K562 (cell line): ENCODE data around the gene GABRA6. TPM values are rescaled to one million over a fixed set of nuclear protein-coding genes. Genes with fewer than 3 reads are reported as not detected.

Source experiments
- ATAC-seq: fragments of 200-7000 bp; cut with Tn5 transposase; 3 replicates; pipeline ENCODE4 v1.9.1; 2020; ENCODE audit warnings: moderate library complexity
- BruUV-seq: library from RNA; stranded (reverse); fragments of 400-500 nt; replicated peaks from 2 replicates; lab custom pipeline; 2021; lab: Mats Ljungman, UMichigan
- CTCF ChIA-PET: fragments of 300-600 bp; formaldehyde crosslinking; extraction: SDS; loops from one replicate; lab custom pipeline; 2021; ENCODE audit warnings: low intra/inter-chr PET ratio; lab: Yijun Ruan, JAX
- POLR2A ChIA-PET: fragments of 300-600, 350-650 bp; sonication (Branson Sonifier 250); formaldehyde crosslinking; extraction: SDS; loops from one replicate; lab custom pipeline; 2021; ENCODE audit warnings: antibody characterized with exemption, inconsistent platforms; lab: Yijun Ruan, JAX
- DNase-seq, 4 experiments: peaks; one replicate each; pipeline versions ENCODE4 v3.0.0 to v3.0.0-alpha.2; 2011 to 2018; ENCODE audit warnings: low spot score in 3 of 4, mixed read lengths in 3 of 4; ENCODE audit errors: extremely low read depth in 1 of 4
- FAIRE-seq: peaks from 2 replicates; lab custom pipeline; 2011; peaks lifted over from hg19 to GRCh38; lab: Jason Lieb, UNC
- H2AFZ ChIP-seq: 2 replicates; pipeline ENCODE4 v1.6.0; 2011; ENCODE audit warnings: low read depth, low read length, control low read depth, inconsistent platforms
- H3K27ac ChIP-seq: fragments of 200-600 bp; 3 replicates; pipeline ENCODE4 v1.8.0; 2011; ENCODE audit warnings: low read depth, mild to moderate bottlenecking, control low read depth, inconsistent platforms, low read length, moderate library complexity, mixed read lengths; ENCODE audit errors: extremely low read depth
- H3K27me3 ChIP-seq, 2 experiments: fragments of 300-600 bp in 1 of 2; 2 replicates in 1 of 2; 3 replicates in 1 of 2; pipeline versions ENCODE4 v1.6.0 to v1.8.0; 2011; ENCODE audit warnings: inconsistent platforms in 2 of 2, low read length in 2 of 2, mild to moderate bottlenecking in 1 of 2, mixed read lengths in 1 of 2, moderate library complexity in 1 of 2; ENCODE audit not compliant: control insufficient read depth in 2 of 2, insufficient read depth in 2 of 2
- H3K36me3 ChIP-seq: fragments of 300-600 bp; 3 replicates; pipeline ENCODE4 v1.8.0; 2011; ENCODE audit warnings: mild to moderate bottlenecking, low read length, inconsistent platforms; ENCODE audit not compliant: control insufficient read depth, insufficient read depth
- H3K4me1 ChIP-seq, 2 experiments: fragments of 200-600 bp in 1 of 2; replicated peaks in 1 of 2; 2 replicates in 1 of 2; 3 replicates in 1 of 2; pipeline versions ENCODE4 v1.5.1 to v1.8.0; 2011; ENCODE audit warnings: inconsistent platforms in 2 of 2, low read length in 2 of 2, mild to moderate bottlenecking in 1 of 2, mixed read lengths in 1 of 2, moderate library complexity in 1 of 2; ENCODE audit not compliant: control insufficient read depth in 2 of 2, insufficient read depth in 2 of 2
- H3K4me2 ChIP-seq: 2 replicates; pipeline ENCODE4 v1.6.1; 2011; ENCODE audit warnings: low read length, control low read depth, inconsistent platforms, mixed read lengths; ENCODE audit not compliant: insufficient read depth
- H3K4me3 ChIP-seq: fragments of 200-600 bp; sonication (generic), shearing (Covaris generic); 2 replicates; pipeline ENCODE4 v1.5.1; 2016; ENCODE audit warnings: control low read depth, inconsistent platforms
- H3K79me2 ChIP-seq: fragments of 200-600 bp; 3 replicates; pipeline ENCODE4 v1.8.0; 2011; ENCODE audit warnings: low read length, inconsistent platforms; ENCODE audit not compliant: control insufficient read depth, insufficient read depth
- H3K9ac ChIP-seq, 2 experiments: 2 replicates each; pipeline versions ENCODE4 v1.6.0 to v1.6.1; 2011; ENCODE audit warnings: low read depth in 2 of 2, low read length in 2 of 2, control low read depth in 1 of 2, inconsistent platforms in 1 of 2, mild to moderate bottlenecking in 1 of 2, mixed read lengths in 1 of 2; ENCODE audit not compliant: insufficient read depth in 1 of 2
- H3K9me1 ChIP-seq: one replicate; pipeline ENCODE4 v1.6.0; 2011; ENCODE audit warnings: inconsistent platforms, mild to moderate bottlenecking, low read length, moderate library complexity; ENCODE audit not compliant: control insufficient read depth, insufficient read depth
- H3K9me3 ChIP-seq: replicated peaks from 2 replicates; pipeline ENCODE4 v1.5.1; 2011; ENCODE audit warnings: low read depth, low read length, inconsistent platforms; ENCODE audit not compliant: control insufficient read depth, insufficient read depth
- H4K20me1 ChIP-seq: replicated peaks from 2 replicates; pipeline ENCODE4 v1.6.1; 2011; ENCODE audit warnings: low read length, inconsistent platforms, mixed read lengths; ENCODE audit not compliant: control insufficient read depth, insufficient read depth
- BACH1 ChIP-seq: fragments of 200-800 bp; sonication (Bioruptor generic); IDR thresholded peaks from 2 replicates; pipeline ENCODE4 v1.6.1; 2016; ENCODE audit warnings: missing genetic modification characterization, missing compliant biosample characterization
- FOXK2 ChIP-seq, 2 experiments: fragments of 450-650 bp; IDR thresholded peaks in 1 of 2; conservative IDR thresholded peaks in 1 of 2; 2 replicates each; pipeline ENCODE4 v1.6.1; 2016; ENCODE audit warnings: low read depth in 2 of 2, mild to moderate bottlenecking in 1 of 2
- MEIS2 ChIP-seq: fragments of 450-650 bp; IDR thresholded peaks from 2 replicates; pipeline ENCODE4 v1.6.1; 2014; ENCODE audit warnings: mild to moderate bottlenecking; ENCODE audit not compliant: partially characterized antibody
- RBM17 ChIP-seq: fragments of 200-400 bp; formaldehyde crosslinking; IDR thresholded peaks from 2 replicates; pipeline ENCODE4 v1.6.1; 2017; ENCODE audit warnings: low read depth, mild to moderate bottlenecking, low read length, borderline replicate concordance
- ZBTB49 ChIP-seq: sonication (generic); formaldehyde crosslinking; IDR thresholded peaks from 2 replicates; pipeline ENCODE4 v1.8.0; 2022; ENCODE audit warnings: missing genetic modification reagents, mild to moderate bottlenecking, borderline replicate concordance
- WGBS: fragments of 100-300 bp; shearing (Covaris generic); methylation state at CpG from one replicate; pipeline ENCODE4 v1.1.6; 2016; ENCODE audit warnings: low coverage, mixed read lengths; ENCODE audit not compliant: insufficient coverage; ENCODE audit errors: missing lambda C conversion rate; 5-methylcytosine and 5-hydroxymethylcytosine counted together
- in situ Hi-C: fragments of 300-500 bp; cut with MboI; formaldehyde crosslinking; loops from 4 replicates; pipeline ENCODE4 v1.15.0; 2018; ENCODE audit warnings: inconsistent platforms, mixed read lengths
- intact Hi-C: fragments of 100-400 bp; cut with micrococcal nuclease; formaldehyde crosslinking; loops from 2 replicates; pipeline ENCODE4 v1.14.2; 2022
- polyA plus RNA-seq, 8 experiments: library from polyadenylated mRNA; depleted of rRNA in 4 of 8; stranded (reverse) in 5 of 8; unstranded in 3 of 8; fragments of >200 nt; fragmentation: Nextera tagmentation in 2 of 8; fragmentation: Illumina TruSeq in 1 of 8; extraction: Ambion mirVana in 2 of 8; extraction: Trizol in 1 of 8; gene quantifications; 2 replicates each; pipeline versions ENCODE4 v1.2.1 to v1.2.3, GENCODE V29; 2011 to 2014; ENCODE audit warnings: inconsistent platforms in 1 of 8, missing spikeins in 1 of 8
- total RNA-seq, 7 experiments: library from RNA; depleted of rRNA in 6 of 7; stranded (reverse); fragments of >200 nt in 6 of 7; fragmentation: Illumina TruSeq in 2 of 7; extraction: Trizol in 2 of 7; gene quantifications; 2 replicates each; pipeline versions ENCODE4 v1.2.1 to v1.2.3, GENCODE V29; 2011 to 2021; ENCODE audit warnings: low replicate concordance in 1 of 7
- TF ChIP-seq, protein P1 (sequence below): fragments of 250-450 bp; sonication (Bioruptor Pico); IDR thresholded peaks from 2 replicates; pipeline ENCODE4 v1.9.0; 2021; ENCODE audit warnings: mild to moderate bottlenecking, inconsistent platforms

GABRA6 gene
- total and polyA plus RNA-seq, 9 of the 15 experiments (the other 6 are each of a cell fraction or from before 2014, with no cell fraction given), result not detected

DNA sequence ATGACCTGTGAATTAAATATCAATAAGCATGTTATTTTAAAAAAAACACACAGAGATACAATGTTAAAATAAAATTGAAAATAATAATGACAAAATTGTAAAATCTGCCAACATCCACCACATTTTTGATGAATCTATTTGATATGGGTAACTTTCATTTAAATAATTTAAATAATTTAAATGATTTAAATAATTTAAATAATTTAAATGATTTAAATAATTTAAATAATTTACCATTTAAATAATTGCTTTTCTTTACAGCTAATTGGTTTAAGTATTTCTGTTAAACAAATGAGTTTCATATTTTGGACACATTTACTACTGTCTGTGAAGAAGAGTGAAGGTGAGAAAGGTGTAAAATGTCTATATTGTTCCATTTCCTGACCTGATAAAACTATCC lies 22.1 kb upstream of the GABRA6 start (continued):
- no peak for TF ChIP-seq ZBTB49 (CRISPR knock-in tag)
- TF ChIP-seq RBM17, result no peak
- TF ChIP-seq MEIS2, result no peak

DNA sequence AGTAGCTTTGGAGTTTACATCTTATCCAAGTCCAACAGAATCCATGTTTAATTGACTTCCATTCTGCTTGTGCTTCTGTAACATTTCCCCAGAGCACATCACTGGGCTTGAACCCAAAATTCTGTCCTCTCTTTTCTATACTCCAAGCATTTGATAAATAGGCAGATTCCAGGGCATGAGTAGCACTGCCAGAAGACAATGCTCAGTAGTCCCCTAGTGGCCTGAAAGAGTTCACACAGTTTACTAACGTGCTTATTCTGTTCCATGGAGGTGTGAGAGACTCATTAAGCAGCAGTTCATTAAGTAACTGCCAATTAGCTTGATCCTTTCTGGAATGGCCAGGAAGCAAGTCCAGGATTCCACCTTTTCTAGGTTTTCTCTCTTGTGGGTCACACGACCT lies 9.4 kb upstream of the GABRA6 start:
- no peaks in the 10 kb centered on the region for H3K4me1 ChIP-seq
- intact Hi-C loops, result no loop called here
- no peaks in the 10 kb centered on the region; the same call in 1 of the 2 replicates for H3K9me3 ChIP-seq
- no peak overlapping the region for H2AFZ ChIP-seq
- BruUV-seq, result no TSS peak
- H3K9ac ChIP-seq, result no peak overlapping the region
- no peak overlapping the region for H3K4me2 ChIP-seq
- ChIA-PET POLR2A (no interaction called here), CTCF (no interaction called here)
- no peak for FAIRE-seq
- no peaks in the 10 kb centered on the region for H3K36me3 ChIP-seq
- H3K79me2 ChIP-seq, result no peaks in the 10 kb centered on the region
- WGBS, result 0% methylated on average over 2 of the region's 2 CpGs
- no peak overlapping the region for H3K4me3 ChIP-seq
- H3K9me1 ChIP-seq, result no peaks in the 10 kb centered on the region
- ATAC-seq, result no peak
- H3K27me3 ChIP-seq, result no peaks in the 10 kb centered on the region
- DNase-seq, result no peak
- in situ Hi-C loops, result no loop called here
- H3K27ac ChIP-seq, result no peak overlapping the region
- H4K20me1 ChIP-seq, result no peaks in the 10 kb centered on the region
- TF ChIP-seq, protein P1, sequence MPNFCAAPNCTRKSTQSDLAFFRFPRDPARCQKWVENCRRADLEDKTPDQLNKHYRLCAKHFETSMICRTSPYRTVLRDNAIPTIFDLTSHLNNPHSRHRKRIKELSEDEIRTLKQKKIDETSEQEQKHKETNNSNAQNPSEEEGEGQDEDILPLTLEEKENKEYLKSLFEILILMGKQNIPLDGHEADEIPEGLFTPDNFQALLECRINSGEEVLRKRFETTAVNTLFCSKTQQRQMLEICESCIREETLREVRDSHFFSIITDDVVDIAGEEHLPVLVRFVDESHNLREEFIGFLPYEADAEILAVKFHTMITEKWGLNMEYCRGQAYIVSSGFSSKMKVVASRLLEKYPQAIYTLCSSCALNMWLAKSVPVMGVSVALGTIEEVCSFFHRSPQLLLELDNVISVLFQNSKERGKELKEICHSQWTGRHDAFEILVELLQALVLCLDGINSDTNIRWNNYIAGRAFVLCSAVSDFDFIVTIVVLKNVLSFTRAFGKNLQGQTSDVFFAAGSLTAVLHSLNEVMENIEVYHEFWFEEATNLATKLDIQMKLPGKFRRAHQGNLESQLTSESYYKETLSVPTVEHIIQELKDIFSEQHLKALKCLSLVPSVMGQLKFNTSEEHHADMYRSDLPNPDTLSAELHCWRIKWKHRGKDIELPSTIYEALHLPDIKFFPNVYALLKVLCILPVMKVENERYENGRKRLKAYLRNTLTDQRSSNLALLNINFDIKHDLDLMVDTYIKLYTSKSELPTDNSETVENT (CRISPR knock-in tag), result no peak
- TF ChIP-seq FOXK2 (conservative IDR thresholded peaks at IDR 0.05 in 1 of 2, IDR thresholded peaks at IDR 0.05 in 1 of 2; ENCODE audit: low read depth in 2 of 2), result no peak
- no peak for TF ChIP-seq BACH1 (tag)
